C4-2B (cell line): ENCODE measurements around the gene RAB8A.

Experiments
- ZFX ChIP-seq: fragments of 450-650 bp; IDR thresholded peaks from 2 replicates; pipeline ENCODE4 v1.6.1; 2017
- TF ChIP-seq, protein P1 (sequence below): fragments of 450-650 bp; conservative IDR thresholded peaks from 2 replicates; pipeline ENCODE4 v1.5.1; 2017; ENCODE audit warnings: mild to moderate bottlenecking

DNA sequence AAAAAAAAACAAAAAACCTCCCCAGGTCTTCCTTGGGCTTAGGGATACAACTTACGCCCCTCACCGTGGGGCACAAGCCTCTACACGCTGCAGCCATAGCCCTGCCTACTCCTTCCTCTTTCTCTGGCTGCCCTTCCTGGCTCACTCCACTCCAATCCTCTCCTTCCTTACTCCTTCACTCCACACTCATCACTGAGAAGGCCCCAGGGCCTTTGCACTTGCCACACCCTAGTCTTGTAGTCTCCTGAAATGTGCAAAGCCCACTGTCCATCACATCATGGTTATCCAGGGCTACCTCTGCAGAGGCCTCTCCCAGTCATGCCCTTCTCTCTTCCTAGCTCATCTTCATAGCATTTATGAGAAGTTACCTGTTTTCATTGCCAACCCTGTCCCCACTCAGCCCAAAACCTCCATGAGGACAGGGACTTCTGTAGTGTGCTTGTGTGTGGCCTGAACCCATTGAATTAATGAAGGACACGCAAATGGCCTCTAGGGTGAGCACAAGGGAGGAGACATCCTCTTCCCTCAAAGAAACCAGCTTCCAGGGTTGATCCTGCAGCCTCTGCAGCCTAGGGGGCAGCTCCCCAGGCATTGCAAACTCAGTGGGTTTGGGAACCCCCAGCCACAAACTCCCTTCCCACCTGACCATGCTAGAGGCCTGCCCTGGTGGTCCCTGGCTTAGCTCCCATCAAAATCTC, 23.9 kb downstream of the RAB8A start:
- TF ChIP-seq, protein P1, sequence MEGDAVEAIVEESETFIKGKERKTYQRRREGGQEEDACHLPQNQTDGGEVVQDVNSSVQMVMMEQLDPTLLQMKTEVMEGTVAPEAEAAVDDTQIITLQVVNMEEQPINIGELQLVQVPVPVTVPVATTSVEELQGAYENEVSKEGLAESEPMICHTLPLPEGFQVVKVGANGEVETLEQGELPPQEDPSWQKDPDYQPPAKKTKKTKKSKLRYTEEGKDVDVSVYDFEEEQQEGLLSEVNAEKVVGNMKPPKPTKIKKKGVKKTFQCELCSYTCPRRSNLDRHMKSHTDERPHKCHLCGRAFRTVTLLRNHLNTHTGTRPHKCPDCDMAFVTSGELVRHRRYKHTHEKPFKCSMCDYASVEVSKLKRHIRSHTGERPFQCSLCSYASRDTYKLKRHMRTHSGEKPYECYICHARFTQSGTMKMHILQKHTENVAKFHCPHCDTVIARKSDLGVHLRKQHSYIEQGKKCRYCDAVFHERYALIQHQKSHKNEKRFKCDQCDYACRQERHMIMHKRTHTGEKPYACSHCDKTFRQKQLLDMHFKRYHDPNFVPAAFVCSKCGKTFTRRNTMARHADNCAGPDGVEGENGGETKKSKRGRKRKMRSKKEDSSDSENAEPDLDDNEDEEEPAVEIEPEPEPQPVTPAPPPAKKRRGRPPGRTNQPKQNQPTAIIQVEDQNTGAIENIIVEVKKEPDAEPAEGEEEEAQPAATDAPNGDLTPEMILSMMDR = no peak
- TF ChIP-seq ZFX = no peak
